DMS153 (cell line): ENCODE results near the gene GRAP2.
"Not testable (repeated sequence)": the region's sequence is repeated elsewhere in the genome, so short reads cannot be mapped to it uniquely, and the experiment has no call there.

ENCODE experiments used
- DNase-seq: peaks from one replicate; lab custom pipeline; 2025; lab: John Stamatoyannopoulos, UW

Gene GRAP2

DNA sequence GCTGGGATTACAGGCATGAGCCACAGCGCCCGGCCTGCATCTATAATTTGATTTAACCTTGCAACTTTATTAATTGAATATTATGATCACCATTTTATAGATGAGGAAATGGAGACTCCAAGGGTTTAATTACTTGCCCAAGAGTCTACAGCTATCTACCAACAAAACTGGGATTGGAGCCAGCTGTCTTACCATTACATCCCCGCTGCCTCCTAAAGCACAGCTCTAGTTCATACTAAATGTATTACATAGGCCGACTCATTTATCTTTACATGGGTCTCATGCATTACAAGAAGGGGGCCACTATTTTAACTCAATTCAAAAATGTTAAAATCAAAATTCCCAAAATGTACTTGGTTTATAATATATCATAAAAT, 45.2 kb downstream of the GRAP2 start:
- DNase-seq = no peak

DNA sequence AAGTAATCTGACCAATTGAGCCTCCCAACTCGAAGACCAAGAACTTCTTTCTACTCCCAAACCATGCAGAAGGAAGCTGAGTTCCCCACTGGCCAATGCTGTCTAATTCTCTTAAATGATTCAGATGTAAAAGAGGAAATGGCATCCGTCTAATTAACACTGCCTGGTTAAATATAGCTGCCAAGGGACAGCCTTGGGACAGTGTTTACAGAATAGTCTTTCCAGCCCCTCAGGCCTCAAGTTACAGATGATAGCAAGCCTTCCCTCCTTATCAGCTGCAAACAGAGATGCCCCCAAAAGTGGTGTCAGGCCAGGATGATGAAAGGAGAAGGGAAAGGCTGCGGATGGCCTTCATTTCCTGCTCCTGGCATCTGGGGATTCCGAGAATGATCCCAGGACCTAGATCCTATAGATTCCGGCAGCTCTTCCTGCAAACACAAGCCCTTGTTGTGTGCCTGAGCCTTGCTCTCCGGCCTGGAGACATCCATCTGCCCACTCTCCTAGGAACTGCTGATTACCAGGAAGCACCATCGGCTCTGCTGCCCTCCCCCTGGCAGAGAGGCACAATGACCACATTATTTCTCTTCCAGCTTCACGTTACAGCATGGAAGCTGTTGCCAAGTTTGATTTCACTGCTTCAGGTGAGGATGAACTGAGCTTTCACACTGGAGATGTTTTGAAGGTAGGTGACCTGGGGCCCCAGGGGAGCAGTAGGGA, 45.8 kb downstream of the GRAP2 start:
- DNase-seq = peak; percentile 80

- peak; percentile 75 for DNase-seq
Observed at GRCh38 chr22:39947220-39948216, 46.6 kb downstream of the GRAP2 start.

GRCh38 chr22:39949964-39950737, 49.3 kb downstream of the GRAP2 start:
- DNase-seq = no peak

- not testable (repeated sequence) for DNase-seq
Observed at GRCh38 chr22:39951603-39952293, 50.9 kb downstream of the GRAP2 start.

- no peak for DNase-seq
Observed at GRCh38 chr22:39952347-39952746, 51.5 kb downstream of the GRAP2 start.

DNA sequence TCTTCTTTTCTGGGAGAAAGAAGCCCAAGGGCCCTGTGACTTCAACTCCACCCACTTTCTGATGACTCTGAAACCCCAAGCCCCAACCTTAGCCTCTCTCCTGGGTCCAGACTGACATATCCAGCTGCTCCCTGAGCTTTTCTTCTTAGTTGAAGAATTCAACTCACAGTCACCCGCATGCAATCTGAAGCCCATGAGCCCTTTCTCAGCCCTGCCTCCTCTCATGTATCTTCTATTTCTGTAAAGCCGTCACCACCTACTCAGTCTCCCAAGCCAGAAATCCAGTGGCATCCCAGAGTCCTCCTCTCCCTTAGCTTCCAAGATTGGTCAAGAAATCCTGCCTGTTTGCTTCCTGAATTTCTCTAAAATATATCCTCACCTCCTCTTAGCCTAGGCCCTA, 52.2 kb downstream of the GRAP2 start:
- no peak for DNase-seq

DNA sequence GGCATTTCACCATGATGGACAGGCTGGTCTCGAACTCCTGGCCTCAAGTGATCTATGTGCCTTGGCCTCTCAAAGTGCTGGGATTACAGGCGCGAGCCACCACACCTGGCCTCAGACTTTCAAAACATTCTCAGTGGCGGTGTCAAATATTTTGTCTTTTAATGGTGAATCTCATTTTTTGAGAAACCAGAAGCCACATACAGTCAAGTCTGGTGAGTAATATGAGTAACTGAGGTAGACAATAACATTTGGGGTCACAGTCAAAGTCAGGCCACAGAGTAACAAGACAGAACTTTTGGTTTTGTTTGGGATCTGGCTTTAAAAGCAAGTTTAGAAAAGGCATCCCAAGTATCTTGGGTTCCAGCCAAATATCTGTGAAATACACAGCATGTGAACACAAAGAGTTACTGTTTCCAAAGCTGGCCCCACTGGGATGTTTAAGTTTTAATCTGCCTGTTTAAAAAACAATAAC, 53.7 kb downstream of the GRAP2 start:
- no peak for DNase-seq

- DNase-seq = no peak
Observed at GRCh38 chr22:39955675-39956074, 54.8 kb downstream of the GRAP2 start.

GRCh38 chr22:39956932-39957664, 56.2 kb downstream of the GRAP2 start:
- DNase-seq = no peak

DNA sequence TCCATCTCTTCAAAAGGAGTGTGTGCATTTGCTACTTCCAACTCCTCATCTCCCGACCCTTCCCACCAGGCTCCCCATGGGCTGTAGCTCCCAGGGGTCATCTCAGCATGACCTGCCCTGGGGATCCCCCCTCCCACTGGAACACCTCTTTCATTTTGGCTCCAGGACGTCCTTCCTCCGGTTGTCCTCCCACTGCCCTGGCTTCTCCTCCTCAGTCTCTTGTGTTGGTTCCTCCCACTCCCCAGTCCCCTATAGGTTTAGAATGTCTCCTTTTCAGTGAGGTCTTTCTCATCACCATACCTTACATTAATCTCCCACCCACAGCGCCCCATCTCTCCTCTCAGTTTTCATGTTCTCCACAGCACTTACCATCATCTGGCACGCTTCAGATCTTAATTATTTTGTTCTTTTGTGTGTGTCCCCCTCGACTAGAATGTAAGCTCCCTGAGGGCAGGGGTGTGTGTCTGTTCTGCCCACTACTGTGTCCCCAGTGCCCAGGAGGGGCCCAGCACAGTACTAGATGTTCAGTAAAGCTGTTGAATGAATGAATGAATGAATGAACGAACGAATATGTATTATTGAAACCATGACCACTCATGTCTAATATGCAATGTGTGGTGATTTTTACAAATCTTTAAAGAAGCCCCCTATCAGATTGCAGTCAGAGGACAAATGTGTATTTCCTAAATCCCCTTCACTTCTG, 57.3 kb downstream of the GRAP2 start:
- no peak for DNase-seq

DNA sequence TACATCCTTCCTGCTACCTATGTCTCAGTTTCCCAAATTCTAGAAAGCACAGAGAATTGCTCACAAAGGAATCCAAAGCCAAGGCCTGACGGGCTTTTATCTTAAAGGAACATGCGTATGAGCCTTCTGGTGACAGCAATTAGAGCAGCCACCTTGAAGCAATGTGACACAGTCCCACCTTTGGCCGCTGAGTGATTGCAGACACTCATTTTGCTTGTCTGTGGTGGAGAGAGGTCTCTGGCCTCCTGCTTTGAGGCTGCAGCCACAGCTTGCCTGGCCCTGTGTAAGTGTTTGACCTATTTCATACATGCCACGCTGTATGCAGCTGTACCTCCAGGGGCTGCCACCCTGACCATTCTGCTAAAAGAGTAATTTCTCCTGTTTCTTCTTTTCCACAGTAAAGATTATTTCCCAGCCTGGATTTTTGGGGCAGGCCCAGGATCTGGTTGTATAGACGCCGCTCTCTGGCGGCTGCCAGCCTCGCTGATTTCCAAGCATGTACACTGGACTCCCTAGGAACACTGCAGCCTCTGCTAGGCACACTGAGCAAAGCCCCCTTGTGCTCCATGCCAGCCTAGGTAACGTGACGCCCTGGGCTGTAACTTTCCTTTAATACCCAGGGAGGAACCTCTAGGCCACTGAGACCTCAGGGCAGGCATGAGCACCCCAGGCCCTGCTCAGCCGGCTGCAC, 58.2 kb downstream of the GRAP2 start:
- no peak for DNase-seq

DNA sequence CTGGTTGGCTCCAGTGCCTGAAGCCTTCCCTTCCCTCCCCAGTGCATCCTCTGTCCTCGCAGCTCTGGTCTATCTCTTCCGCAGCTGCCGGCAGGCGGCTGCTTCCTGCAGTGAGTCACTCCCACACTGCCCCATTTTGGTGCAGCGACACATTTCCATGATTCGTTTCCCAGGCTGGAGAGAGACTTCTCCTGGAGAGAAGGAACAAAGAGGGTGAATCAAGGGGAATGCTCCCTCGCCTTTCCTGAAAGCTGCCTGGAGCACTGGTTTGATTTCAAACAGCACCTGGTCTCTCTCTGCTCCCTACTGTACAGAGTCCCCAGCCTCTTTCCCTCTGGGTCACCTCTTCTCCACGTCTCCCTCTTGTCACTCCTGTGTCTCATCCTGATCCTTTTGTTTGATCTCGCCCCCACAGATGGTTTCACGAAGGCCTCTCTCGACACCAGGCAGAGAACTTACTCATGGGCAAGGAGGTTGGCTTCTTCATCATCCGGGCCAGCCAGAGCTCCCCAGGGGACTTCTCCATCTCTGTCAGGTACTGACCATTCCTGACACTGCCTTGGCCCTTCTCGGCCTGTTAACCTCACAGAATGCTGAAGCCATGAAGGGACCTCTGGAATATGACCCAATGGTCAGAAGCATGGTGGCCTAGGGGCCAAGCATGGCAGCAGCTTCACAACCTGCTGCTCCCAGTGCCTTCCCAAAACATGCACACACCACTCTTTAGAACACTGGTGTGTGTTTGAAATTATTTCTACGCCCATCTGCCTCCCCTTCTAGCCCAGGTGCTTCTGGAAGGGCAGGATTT, 59.0 kb downstream of the GRAP2 start, which contains the start of gene TMA7B:
TSS of gene TMA7B (plus strand) at position 758 of the 808 bp plus-strand sequence. CDS start 3,978 bp downstream, outside the sequence.
- DNase-seq = no peak

DNA sequence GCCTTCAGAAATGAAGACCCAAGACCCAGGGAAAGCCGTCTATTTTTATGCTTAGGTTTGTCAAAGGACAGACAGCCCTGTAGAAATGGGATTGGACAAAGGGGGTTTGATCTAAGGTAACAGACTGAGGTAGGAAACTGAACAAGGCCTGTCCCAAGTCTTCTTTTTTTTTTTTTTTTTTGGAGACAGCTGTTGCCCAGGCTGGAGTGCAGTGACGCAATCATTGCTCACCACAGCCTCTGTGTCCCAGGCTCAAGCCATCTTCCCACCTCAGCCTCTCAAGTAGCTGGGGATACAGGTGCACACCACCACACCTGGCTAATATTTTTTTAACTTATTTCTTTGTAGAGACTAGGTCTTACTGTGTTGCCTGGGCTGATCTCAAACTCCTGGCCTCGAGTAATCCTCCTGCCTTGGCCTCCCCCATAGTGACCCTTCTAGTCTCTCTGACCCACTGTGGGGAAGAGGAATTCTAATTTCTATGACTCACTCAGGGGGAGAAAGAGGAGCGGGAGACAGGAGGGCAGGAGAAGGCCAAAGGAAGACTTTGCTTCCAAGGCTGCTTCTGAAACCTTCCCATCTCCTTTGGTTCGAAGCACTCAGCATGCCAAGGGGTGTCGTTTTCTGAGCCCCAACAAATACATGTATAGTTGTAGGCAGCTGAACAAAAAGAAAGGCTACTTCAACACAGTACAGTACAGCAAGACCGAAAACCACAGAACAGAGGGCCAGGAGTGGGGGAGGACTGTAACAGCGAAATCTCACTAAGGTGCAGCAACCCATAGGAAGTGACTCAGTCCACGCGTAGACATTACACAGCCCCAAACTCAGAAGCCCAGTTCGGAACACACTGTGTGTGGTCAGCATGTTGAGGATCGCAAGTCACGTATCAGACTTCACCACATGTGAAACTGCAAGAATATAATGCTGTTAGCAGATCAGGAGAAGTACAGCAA, 60.2 kb downstream of the GRAP2 start:
- no peak for DNase-seq

DNA sequence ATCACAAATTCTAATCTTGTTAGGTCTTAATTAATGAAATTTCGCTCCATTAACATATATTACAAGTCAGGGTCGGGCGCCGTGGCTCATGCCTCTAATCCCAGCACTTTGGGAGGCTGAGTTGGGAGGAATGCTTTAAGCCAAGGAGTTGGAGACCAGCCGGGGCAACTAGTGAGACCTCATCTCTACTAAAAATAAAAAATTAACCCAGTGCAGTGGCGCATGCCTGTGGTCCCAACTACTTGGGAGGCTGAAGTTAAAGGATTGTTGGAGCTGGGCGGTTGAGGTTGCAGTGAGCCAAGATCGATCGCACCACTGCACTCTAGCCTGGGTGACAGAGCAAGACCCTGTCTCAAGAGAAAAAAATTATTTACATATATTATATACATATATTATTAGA, 61.2 kb downstream of the GRAP2 start:
- no peak for DNase-seq

- DNase-seq = no peak
Observed at GRCh38 chr22:39965748-39966147, 64.9 kb downstream of the GRAP2 start.

DNA sequence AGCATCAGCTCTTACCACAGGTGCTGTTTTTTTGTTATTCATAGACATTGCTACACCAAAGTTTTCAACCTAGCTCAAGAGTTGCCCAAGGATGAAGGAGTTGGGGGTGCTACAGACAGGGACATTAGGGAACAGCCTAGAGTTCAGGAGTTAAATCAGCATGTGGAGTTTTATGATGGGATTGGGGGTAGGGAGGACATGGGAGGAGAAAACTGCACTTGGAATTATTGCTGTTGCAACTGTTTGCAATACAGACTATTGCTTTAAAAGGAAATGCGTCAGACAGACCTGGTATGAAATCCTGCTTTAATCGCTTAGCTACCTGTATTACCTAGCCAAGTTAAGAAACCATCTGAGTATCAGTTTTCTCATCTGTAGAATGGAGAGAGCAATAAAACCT, 65.6 kb downstream of the GRAP2 start:
- no peak for DNase-seq
